Colonic mucosa (tissue), 4 donors: ENCODE results near the gene MITF. TPM values are rescaled to one million over a fixed set of nuclear protein-coding genes. Genes with fewer than 3 reads are reported as not detected.

ENCODE experiments used
- DNase-seq: peaks from one replicate; pipeline ENCODE4 v3.0.0-alpha.2; 2020
- H3K27ac ChIP-seq: fragments of 200-600 bp; one replicate; pipeline ENCODE4 v1.8.0; 2021
- H3K27me3 ChIP-seq: fragments of 200-600 bp; one replicate; pipeline ENCODE4 v1.8.0; 2021
- H3K36me3 ChIP-seq: fragments of 200-600 bp; one replicate; pipeline ENCODE4 v1.8.0; 2021
- H3K4me1 ChIP-seq: fragments of 200-600 bp; one replicate; pipeline ENCODE4 v1.8.0; 2021; ENCODE audit warnings: mild to moderate bottlenecking
- H3K4me3 ChIP-seq: fragments of 200-600 bp; one replicate; pipeline ENCODE4 v1.8.0; 2021
- H3K9ac ChIP-seq, 2 donors: one replicate each; pipeline ENCODE4 v1.7.0; 2013; ENCODE audit warnings: control low read depth in 2 of 2, low read depth in 2 of 2, low read length in 2 of 2
- H3K9me3 ChIP-seq: fragments of 200-600 bp; one replicate; pipeline ENCODE4 v1.8.0; 2021
- intact Hi-C: fragments of 100-400 bp; cut with DNase I; formaldehyde crosslinking; loops from one replicate; pipeline ENCODE4 v1.14.1; 2022
- total RNA-seq, 2 donors: library from RNA; stranded (reverse); fragmentation: NEBNext Ultra II Directional in 1 of 2; extraction: Animal tissue kit (Norgen Biotek cat#: 25700) in 1 of 2; gene quantifications; one replicate each; pipeline ENCODE4 v1.2.1, GENCODE V29; 2021
- TF ChIP-seq, protein P1 (sequence below): fragments of 200-600 bp; IDR thresholded peaks from one replicate; pipeline ENCODE4 v1.8.0; 2022; ENCODE audit warnings: antibody characterized with exemption, mild to moderate bottlenecking
- donor health status: healthy.
- donor health status: DM: no; HTN: no; CAD: no.
- donor health status: DM: no; HTN: no; CAD: no.

The MITF gene
- total RNA-seq, 2 donors from 2014 or later = 2.9 to 5.8 TPM

DNA sequence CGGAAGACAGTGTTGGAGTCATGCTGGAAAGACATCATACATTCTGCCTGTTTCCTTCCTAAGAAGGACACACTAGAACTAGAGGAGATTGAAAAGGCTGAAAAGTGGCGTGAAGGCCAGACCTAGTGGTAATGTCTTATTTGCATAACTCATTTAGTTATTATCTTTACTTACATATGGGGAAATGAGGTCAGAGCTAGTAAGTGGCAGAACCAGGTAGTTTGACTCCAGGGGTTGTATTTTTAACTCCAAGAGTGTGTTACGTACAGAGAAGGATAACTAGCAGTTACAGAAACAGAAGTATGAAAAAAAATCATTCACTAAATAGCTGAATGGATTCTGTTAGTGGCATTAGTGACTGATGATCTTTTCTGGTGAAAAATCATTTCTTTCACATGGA, 108.0 kb downstream of the MITF start:
- TF ChIP-seq, protein P1, sequence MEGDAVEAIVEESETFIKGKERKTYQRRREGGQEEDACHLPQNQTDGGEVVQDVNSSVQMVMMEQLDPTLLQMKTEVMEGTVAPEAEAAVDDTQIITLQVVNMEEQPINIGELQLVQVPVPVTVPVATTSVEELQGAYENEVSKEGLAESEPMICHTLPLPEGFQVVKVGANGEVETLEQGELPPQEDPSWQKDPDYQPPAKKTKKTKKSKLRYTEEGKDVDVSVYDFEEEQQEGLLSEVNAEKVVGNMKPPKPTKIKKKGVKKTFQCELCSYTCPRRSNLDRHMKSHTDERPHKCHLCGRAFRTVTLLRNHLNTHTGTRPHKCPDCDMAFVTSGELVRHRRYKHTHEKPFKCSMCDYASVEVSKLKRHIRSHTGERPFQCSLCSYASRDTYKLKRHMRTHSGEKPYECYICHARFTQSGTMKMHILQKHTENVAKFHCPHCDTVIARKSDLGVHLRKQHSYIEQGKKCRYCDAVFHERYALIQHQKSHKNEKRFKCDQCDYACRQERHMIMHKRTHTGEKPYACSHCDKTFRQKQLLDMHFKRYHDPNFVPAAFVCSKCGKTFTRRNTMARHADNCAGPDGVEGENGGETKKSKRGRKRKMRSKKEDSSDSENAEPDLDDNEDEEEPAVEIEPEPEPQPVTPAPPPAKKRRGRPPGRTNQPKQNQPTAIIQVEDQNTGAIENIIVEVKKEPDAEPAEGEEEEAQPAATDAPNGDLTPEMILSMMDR = no peak
- no peak overlapping the region for H3K27ac ChIP-seq
- no peaks in the 10 kb centered on the region for H3K4me1 ChIP-seq
- H3K4me3 ChIP-seq = no peak overlapping the region
- H3K36me3 ChIP-seq = no peaks in the 10 kb centered on the region
- DNase-seq = no peak
- H3K27me3 ChIP-seq = no peaks in the 10 kb centered on the region
- H3K9me3 ChIP-seq = no peaks in the 10 kb centered on the region
- H3K9ac ChIP-seq = no peak overlapping the region
- intact Hi-C loops = no loop called here

DNA sequence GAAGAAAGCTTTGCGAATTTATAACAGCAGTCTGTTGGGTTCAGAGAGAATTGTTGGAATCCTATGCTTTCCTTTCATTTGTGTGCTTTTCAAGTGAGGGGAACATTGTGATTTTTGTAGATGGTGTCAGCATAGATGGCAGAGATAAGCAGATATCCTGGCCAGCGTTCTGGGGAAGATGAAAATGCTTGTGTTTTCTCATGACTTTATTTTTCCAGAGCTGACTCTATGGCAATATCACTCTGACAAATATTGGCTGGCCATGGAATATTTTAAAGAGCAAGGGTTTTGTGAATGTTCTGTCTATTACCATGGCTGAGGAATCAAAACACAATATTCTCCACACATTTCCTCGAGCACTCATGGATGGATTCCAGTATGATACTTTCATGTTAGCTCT, 108.8 kb downstream of the MITF start:
- Histone ChIP-seq H3K36me3 (no peaks in the 10 kb centered on the region), H3K4me3 (no peak overlapping the region), H3K9me3 (no peaks in the 10 kb centered on the region), H3K9ac (no peak overlapping the region), H3K4me1 (no peaks in the 10 kb centered on the region), H3K27me3 (no peaks in the 10 kb centered on the region), H3K27ac (no peak overlapping the region)
- TF ChIP-seq, protein P1 = no peak
- no peak for DNase-seq
- intact Hi-C loops = no loop called here

DNA sequence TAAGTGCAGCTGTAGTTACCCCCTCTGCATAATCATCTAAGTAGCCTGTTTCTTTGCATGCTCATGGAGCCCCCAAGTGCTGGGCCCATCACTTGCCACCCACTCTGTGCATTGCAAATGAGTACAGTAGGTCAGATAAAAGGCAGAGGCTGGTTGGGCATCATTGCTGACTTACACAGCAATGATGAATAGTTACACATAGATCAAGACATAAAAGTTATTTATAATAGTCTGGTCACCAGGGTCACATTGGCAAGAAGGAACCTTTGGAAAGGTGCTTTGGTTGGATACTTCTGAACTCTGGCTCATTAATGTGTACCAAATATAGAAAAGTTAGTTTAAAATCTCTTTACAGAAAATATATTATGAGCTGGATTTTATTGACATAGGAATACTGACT, 111.6 kb downstream of the MITF start:
- intact Hi-C loops = loop anchor here (10.0 kb wide), 1 partner anchor 156 kb away; no protein-coding TSS in a partner anchor
- no peaks in the 10 kb centered on the region for H3K36me3 ChIP-seq

DNA sequence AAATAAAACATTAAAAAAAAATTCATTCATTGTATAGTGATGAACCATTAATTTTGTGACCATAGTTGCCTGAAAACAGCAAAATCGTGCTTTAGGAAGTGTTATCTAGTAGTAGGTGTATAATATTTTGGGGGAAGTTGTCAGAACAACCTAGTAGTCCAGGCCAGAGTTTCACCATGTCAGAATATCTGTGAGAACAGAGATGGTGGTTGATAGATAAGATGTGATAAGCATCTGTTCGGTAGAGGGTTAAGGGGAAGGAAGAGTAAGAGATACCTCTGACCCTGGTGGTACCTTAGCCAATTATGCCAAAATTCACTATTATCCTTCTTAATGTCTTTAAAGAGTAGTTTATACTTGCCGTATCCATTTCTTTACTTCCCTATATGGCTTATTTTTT, 113.8 kb downstream of the MITF start:
- no peaks in the 10 kb centered on the region for H3K27me3 ChIP-seq
- H3K36me3 ChIP-seq = no peaks in the 10 kb centered on the region
- no peak overlapping the region for H3K4me3 ChIP-seq
- H3K9me3 ChIP-seq = no peaks in the 10 kb centered on the region
- TF ChIP-seq, protein P1 = no peak
- DNase-seq = no peak
- H3K27ac ChIP-seq = no peak overlapping the region
- no peak overlapping the region for H3K9ac ChIP-seq
- intact Hi-C loops = loop anchor here (10.0 kb wide), 1 partner anchor 158 kb away; no protein-coding TSS in a partner anchor
- H3K4me1 ChIP-seq = no peaks in the 10 kb centered on the region

More for the DNA sequence above, 111.6 kb downstream of the MITF start:
- TF ChIP-seq, protein P1 = no peak
- Histone ChIP-seq H3K27me3 (no peaks in the 10 kb centered on the region), H3K4me1 (no peaks in the 10 kb centered on the region), H3K4me3 (no peak overlapping the region), H3K9me3 (no peaks in the 10 kb centered on the region), H3K9ac (no peak overlapping the region), H3K27ac (no peak overlapping the region)
- DNase-seq = no peak

DNA sequence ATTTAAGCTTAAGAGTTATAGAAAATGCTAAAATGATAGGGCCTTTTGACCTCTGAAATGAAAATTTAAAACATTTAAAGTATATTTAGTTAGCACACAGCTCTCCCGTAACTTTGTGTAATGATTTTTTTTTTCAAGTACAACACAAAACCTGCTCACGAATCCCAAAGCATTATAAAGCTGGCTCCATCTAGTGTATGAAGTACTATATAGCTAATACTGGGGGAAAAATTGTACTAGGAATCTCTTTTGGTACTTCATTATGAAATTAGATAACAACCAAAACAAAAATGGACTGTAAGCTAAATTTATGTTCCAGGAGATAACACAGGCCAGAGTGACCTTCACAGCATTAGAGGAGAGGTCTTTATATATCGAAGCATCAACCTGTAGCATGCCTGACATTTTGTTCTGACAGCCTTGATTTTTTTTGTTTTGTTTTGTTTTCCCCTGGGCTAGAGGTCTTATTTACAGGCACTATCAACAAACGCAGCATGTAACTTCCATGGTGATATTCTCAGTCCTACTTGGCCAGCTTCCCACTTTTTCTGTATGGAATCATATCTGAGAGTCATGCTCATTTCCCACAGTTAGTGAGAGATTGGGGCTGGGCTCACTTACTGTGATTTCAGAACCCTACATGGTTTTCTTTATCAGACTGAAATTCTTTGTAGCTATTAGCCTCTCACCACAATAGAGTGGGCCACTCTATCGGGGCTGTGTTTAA, 116.3 kb downstream of the MITF start:
- Histone ChIP-seq H3K36me3 (no peaks in the 10 kb centered on the region), H3K9ac (no peak overlapping the region), H3K4me1 (no peaks in the 10 kb centered on the region), H3K27ac (no peak overlapping the region), H3K27me3 (no peaks in the 10 kb centered on the region), H3K9me3 (no peaks in the 10 kb centered on the region), H3K4me3 (no peak overlapping the region)
- no peak for DNase-seq
- intact Hi-C loops = loop anchor here (10.0 kb wide), 1 partner anchor 161 kb away; no protein-coding TSS in a partner anchor
- TF ChIP-seq, protein P1 = no peak
